GM12874 (cell line): ENCODE results near the gene DOCK6.

Source experiments
- TF ChIP-seq, protein P1 (sequence below): IDR thresholded peaks from 2 replicates; pipeline ENCODE4 v1.5.1; 2011; ENCODE audit warnings: low read depth, mild to moderate bottlenecking, control low read depth, low read length, moderate library complexity; ENCODE audit not compliant: insufficient read depth

DOCK6 gene

DNA sequence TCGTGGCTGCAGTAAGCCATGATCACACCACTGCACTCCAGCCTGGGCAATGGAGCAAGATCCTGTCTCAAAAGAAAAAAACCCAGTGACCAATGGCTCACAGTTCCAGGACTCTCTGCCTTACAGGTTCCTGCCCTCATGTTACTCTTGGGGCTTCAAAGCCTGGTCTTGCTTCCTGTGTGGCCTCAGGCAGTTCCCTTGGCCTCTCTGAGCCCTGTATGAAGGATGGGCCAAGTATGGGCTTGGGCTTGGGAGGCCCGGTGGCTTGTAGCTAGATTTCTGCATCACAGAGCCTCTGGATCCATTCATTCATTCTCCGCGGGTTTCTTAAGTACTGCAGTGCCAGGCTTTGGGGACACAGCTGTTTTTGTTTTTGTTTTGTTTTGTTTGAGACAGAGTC, 32.9 kb upstream of the DOCK6 start:
- TF ChIP-seq, protein P1, sequence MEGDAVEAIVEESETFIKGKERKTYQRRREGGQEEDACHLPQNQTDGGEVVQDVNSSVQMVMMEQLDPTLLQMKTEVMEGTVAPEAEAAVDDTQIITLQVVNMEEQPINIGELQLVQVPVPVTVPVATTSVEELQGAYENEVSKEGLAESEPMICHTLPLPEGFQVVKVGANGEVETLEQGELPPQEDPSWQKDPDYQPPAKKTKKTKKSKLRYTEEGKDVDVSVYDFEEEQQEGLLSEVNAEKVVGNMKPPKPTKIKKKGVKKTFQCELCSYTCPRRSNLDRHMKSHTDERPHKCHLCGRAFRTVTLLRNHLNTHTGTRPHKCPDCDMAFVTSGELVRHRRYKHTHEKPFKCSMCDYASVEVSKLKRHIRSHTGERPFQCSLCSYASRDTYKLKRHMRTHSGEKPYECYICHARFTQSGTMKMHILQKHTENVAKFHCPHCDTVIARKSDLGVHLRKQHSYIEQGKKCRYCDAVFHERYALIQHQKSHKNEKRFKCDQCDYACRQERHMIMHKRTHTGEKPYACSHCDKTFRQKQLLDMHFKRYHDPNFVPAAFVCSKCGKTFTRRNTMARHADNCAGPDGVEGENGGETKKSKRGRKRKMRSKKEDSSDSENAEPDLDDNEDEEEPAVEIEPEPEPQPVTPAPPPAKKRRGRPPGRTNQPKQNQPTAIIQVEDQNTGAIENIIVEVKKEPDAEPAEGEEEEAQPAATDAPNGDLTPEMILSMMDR = no peak

DNA sequence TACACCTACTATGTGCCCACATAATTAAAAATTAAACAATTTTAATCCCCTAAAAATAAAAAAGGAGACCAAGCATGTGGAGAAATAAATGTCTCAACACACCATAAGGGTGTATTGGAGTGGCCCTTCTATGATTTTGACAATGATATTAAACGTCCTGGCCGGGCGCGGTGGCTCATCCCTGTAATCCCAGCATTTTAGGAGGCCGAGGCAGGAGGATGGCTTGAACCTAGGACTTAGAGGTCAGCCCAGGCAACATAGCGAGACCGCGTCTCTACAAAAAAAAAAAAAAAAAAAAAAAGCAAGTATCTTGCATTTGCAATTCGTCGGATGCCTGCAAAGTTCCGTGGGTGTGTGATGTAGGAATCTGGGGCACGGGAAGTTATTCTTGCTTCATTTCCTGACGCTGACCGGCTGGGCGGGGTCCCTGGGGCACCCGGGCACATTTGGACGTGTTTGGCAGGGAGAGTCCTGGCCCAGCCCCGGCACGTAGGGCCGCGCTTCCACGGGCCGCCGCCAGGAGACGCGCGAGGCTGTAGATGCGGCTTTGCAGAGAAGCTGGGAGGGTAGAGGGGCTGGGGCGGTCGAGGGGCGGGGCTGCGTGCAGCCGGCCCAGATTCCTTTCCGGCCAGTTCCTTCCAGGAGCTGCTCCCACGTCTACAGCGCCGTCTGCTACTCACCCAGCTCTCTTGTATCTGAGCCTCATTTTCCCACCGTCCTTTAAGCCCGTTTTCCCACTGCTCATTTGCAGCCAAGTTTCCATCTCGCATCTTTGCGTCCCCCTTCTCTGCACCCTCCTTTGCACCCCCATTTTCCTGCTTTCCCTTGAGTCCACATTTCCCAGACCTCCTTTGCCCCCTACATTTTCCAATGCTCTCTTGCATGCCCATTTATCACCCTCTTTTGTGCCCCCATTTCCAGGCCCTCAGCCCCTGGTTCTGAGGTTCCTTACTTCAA, 31.4 kb upstream of the DOCK6 start:
- TF ChIP-seq, protein P1 = peak; percentile 100

DNA sequence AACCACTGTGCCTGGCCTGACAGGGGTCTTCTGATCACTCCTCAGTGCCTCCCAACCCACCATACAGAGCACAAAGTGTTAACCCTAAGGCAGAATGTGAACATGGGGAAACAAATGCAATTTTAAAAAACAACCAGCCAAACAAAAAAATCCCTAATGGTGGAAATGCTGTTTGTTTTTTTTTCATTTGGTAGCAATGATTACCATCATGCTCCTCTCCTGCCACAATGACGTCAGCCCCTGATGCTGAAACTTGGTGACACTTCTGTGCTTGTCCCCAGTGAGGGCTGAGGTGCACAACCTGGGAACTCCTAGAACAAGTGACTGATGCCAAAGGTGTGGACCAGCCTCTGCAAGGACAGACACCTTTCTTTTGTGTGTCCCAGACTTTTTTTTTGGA, 29.7 kb upstream of the DOCK6 start:
- TF ChIP-seq, protein P1 = no peak

GRCh38 chr19:11291415-11291814, 29.1 kb upstream of the DOCK6 start:
- TF ChIP-seq, protein P1 = no peak

GRCh38 chr19:11290256-11290655, 27.9 kb upstream of the DOCK6 start:
- TF ChIP-seq, protein P1 = no peak

DNA sequence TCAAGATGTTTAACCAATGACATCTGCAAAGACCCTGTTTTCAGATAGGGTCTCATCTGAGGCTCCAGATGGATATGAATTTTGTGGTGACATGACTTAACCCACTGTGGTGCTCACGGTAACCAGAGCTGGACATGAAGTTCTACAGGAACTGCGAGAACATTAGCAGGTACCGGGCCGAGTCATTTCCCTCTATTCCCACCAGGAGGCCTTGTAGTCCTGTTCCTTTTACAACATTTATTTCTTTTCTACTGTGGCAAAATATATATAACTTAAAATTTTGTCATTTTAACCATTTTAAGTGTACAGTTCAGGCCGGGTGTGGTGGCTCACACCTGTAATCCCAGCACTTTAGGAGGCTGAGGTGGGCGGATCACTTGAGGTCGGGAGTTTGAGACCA, 26.0 kb upstream of the DOCK6 start:
- TF ChIP-seq, protein P1 = 0 out of 2 replicates have a peak, but pooled peaks have one; percentile 12

DNA sequence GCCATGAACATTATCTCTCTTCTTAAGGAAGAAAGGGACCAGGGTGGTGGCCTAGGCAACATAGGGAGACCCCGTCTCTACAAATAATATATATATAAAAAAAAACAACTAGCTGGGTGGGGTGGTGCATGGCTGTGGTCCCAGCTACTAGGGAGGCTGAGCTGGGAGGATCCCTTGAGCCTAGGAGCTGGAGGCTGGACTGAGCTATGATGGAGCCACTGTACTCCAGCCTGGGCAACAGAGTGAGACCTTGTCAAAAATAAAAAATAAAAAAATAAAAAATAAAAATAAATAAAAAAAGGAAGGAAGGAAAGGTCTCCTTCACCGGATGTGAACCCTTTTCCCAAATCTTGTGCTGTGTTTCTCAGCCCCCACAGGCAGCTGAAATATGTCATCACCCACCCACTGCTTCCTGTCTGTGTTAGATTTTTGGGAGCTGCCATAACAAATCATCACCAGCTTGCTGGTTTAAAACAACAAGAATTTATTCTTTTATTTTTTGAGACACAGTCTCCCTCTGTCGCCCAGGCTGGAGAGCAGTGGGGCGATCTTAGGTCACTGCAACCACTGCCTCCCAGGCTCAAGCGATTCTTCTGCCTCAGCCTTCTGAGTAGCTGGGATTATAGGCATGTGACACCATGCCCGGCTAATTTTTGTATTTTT, 24.1 kb upstream of the DOCK6 start:
- TF ChIP-seq, protein P1 = no peak
